Panc1 (cell line): ENCODE results near the gene CDK14. TPM values are rescaled to one million over a fixed set of nuclear protein-coding genes. Genes with fewer than 3 reads are reported as not detected.

Experiments used
- ATAC-seq: fragments of 200-7000 bp; cut with Tn5 transposase; 2 replicates; pipeline ENCODE4 v1.9.1; 2020; ENCODE audit warnings: mild to moderate bottlenecking, moderate library complexity
- BruUV-seq: library from RNA; stranded (reverse); fragments of 400-500 nt; replicated peaks from 2 replicates; lab custom pipeline; 2021; lab: Mats Ljungman, UMichigan
- CTCF ChIA-PET: fragments of 300-600 bp; sonication (Branson Sonifier 250); formaldehyde crosslinking; loops from one replicate; lab custom pipeline; 2022; ENCODE audit warnings: antibody characterized with exemption; lab: Charles Lee
- POLR2A ChIA-PET: fragments of 300-600 bp; sonication (Branson Sonifier 250); formaldehyde crosslinking; loops from one replicate; lab custom pipeline; 2022; ENCODE audit warnings: antibody characterized with exemption; lab: Charles Lee
- DNase-seq: peaks from one replicate; pipeline ENCODE4 v3.0.0-alpha.2; 2010; ENCODE audit warnings: low read depth, low spot score
- H3K27ac ChIP-seq: 2 replicates; pipeline ENCODE4 v1.5.1; 2011; ENCODE audit warnings: mild to moderate bottlenecking, low read length, inconsistent platforms
- H3K27me3 ChIP-seq: fragments of 200-500 bp; sonication (Bioruptor generic); 2 replicates; pipeline ENCODE4 v1.6.0; 2014; ENCODE audit warnings: low read length, inconsistent platforms; ENCODE audit not compliant: control insufficient read depth, insufficient read depth
- H3K36me3 ChIP-seq: fragments of 200-500 bp; sonication (Bioruptor generic); 2 replicates; pipeline ENCODE4 v1.5.1; 2014; ENCODE audit warnings: inconsistent platforms, mild to moderate bottlenecking, low read length, moderate library complexity; ENCODE audit not compliant: control insufficient read depth, insufficient read depth
- H3K4me1 ChIP-seq: 2 replicates; pipeline ENCODE4 v1.5.1; 2011; ENCODE audit warnings: inconsistent platforms, mild to moderate bottlenecking, low read length, moderate library complexity; ENCODE audit not compliant: control insufficient read depth, insufficient read depth
- H3K4me3 ChIP-seq, 2 experiments: 2 replicates each; pipeline ENCODE4 v1.5.1; 2011 to 2012; ENCODE audit warnings: low read depth in 2 of 2, low read length in 2 of 2, mild to moderate bottlenecking in 2 of 2, inconsistent platforms in 1 of 2, moderate library complexity in 1 of 2
- H3K9me3 ChIP-seq: fragments of 200-500 bp; sonication (Bioruptor generic); 2 replicates; pipeline ENCODE4 v1.5.1; 2014; ENCODE audit warnings: low read depth, mild to moderate bottlenecking, inconsistent platforms, low read length, moderate library complexity; ENCODE audit not compliant: control insufficient read depth, insufficient read depth
- CTCF ChIP-seq: fragments of 450-650 bp; IDR thresholded peaks from 2 replicates; pipeline ENCODE4 v1.5.1; 2017; ENCODE audit warnings: mild to moderate bottlenecking
- POLR2AphosphoS5 ChIP-seq: IDR thresholded peaks from 2 replicates; pipeline ENCODE4 v1.6.1; 2012; ENCODE audit warnings: mild to moderate bottlenecking, low read depth, low read length, moderate library complexity
- REST ChIP-seq, 2 experiments: IDR thresholded peaks; 2 replicates each; pipeline ENCODE4 v1.6.1; 2011 to 2012; ENCODE audit warnings: low read depth in 2 of 2, control low read depth in 1 of 2, low read length in 1 of 2, mild to moderate bottlenecking in 1 of 2, moderate library complexity in 1 of 2; ENCODE audit not compliant: insufficient read depth in 1 of 2
- SIN3A ChIP-seq: IDR thresholded peaks from 2 replicates; pipeline ENCODE4 v1.6.1; 2012; ENCODE audit warnings: low read depth, mild to moderate bottlenecking, low read length, moderate library complexity, borderline replicate concordance; ENCODE audit not compliant: insufficient read depth
- TCF7L2 ChIP-seq: IDR thresholded peaks from 2 replicates; pipeline ENCODE4 v1.6.1; 2011; ENCODE audit warnings: mild to moderate bottlenecking, low read depth, low read length, inconsistent platforms
- in situ Hi-C: cut with HindIII; loops from 2 replicates; pipeline ENCODE4 v1.10.0; 2016; ENCODE audit warnings: low sequenced_read_pairs, low pct_unique_long_range_greater_than_20kb
- intact Hi-C: fragments of 100-400 bp; cut with micrococcal nuclease; formaldehyde crosslinking; loops from one replicate; pipeline ENCODE4 v1.10.0; 2022; ENCODE audit not compliant: unreplicated experiment
- total RNA-seq: library from RNA; stranded (reverse); gene quantifications from one replicate; pipeline ENCODE4 v1.2.1, GENCODE V29; 2021; ENCODE audit not compliant: unreplicated experiment

CDK14 gene
- total RNA-seq, 1 experiment from 2014 or later = 3.0 TPM

GRCh38 chr7:90896458-90896857 lies 300.3 kb downstream of the CDK14 start:
- no peak for DNase-seq
- CTCF ChIA-PET = no interaction called here
- BruUV-seq = no TSS peak

GRCh38 chr7:90897961-90898469 lies 301.9 kb downstream of the CDK14 start:
- in situ Hi-C loops (no loop called here), intact Hi-C loops (no loop called here)
- POLR2A ChIA-PET = no interaction called here
- DNase-seq (no peak), ATAC-seq (no peak)
- Histone ChIP-seq H3K4me1 (no peaks in the 10 kb centered on the region), H3K4me3 (no peak overlapping the region), H3K27me3 (no peaks in the 10 kb centered on the region), H3K27ac (no peak overlapping the region), H3K9me3 (no peaks in the 10 kb centered on the region), H3K36me3 (no peaks in the 10 kb centered on the region)
- no peak for TF ChIP-seq POLR2AphosphoS5
- no peak for TF ChIP-seq SIN3A
- no peak for TF ChIP-seq REST (IDR thresholded peaks at IDR 0.05; ENCODE audit: insufficient read depth in 1 of 2, low read depth in 2 of 2, low read length in 1 of 2)
- TF ChIP-seq TCF7L2 = no peak
- TF ChIP-seq CTCF = no peak
- no TSS peak for BruUV-seq
- CTCF ChIA-PET = no interaction called here

More at GRCh38 chr7:90896458-90896857, 300.3 kb downstream of the CDK14 start:
- POLR2A ChIA-PET = no interaction called here
- H3K4me3 ChIP-seq = no peak overlapping the region
- in situ Hi-C loops = no loop called here
- no peak for TF ChIP-seq POLR2AphosphoS5
- TF ChIP-seq TCF7L2 = no peak
- no peak for TF ChIP-seq CTCF
- no peak for TF ChIP-seq SIN3A
- TF ChIP-seq REST (IDR thresholded peaks at IDR 0.05; ENCODE audit: insufficient read depth in 1 of 2, low read depth in 2 of 2, low read length in 1 of 2) = no peak
- H3K9me3 ChIP-seq = no peaks in the 10 kb centered on the region
- intact Hi-C loops = no loop called here
- no peaks in the 10 kb centered on the region for H3K36me3 ChIP-seq
- no peak for ATAC-seq
- no peak overlapping the region for H3K27ac ChIP-seq
- H3K27me3 ChIP-seq = no peaks in the 10 kb centered on the region
- no peaks in the 10 kb centered on the region for H3K4me1 ChIP-seq
